Right lobe of liver (tissue), 6 donors: ENCODE results near the gene SCN1A. TPM values are rescaled to one million over a fixed set of nuclear protein-coding genes. Genes with fewer than 3 reads are reported as not detected.
"Not testable (repeated sequence)": the region's sequence is repeated elsewhere in the genome, so short reads cannot be mapped to it uniquely, and the experiment has no call there.

ENCODE experiments used
- ATAC-seq, 4 donors: fragments of 200-7000 bp; cut with Tn5 transposase; one replicate each; pipeline ENCODE4 v1.9.1; 2020; ENCODE audit warnings: mild to moderate bottlenecking in 4 of 4, moderate library complexity in 4 of 4
- DNase-seq, 3 donors: peaks; one replicate each; pipeline ENCODE4 v3.0.0-alpha.2; 2020
- H3K27ac ChIP-seq, 3 donors: fragments of 200-600 bp; one replicate each; pipeline ENCODE4 v1.8.0; 2022
- H3K27me3 ChIP-seq, 2 donors: fragments of 200-600 bp; one replicate each; pipeline ENCODE4 v1.8.0; 2022
- H3K36me3 ChIP-seq, 4 donors: fragments of 200-600 bp; sonication (generic) in 1 of 4; one replicate each; pipeline versions ENCODE4 v1.5.1 to v1.8.0; 2017 to 2022; ENCODE audit warnings: control low read depth in 1 of 4
- H3K4me1 ChIP-seq, 4 donors: fragments of 200-600 bp; sonication (generic) in 1 of 4; one replicate each; pipeline versions ENCODE4 v1.5.1 to v1.8.0; 2017 to 2022; ENCODE audit warnings: control low read depth in 1 of 4
- H3K4me3 ChIP-seq, 3 donors: fragments of 200-600 bp; one replicate each; pipeline ENCODE4 v1.8.0; 2022
- H3K9me3 ChIP-seq, 4 donors: fragments of 200-600 bp; sonication (generic) in 1 of 4; one replicate each; pipeline versions ENCODE4 v1.5.1 to v1.8.0; 2017 to 2022; ENCODE audit warnings: control low read depth in 1 of 4
- CTCF ChIP-seq, 4 donors: fragments of 200-600 bp in 3 of 4; fragments of 450-650 bp in 1 of 4; IDR thresholded peaks; one replicate each; pipeline versions ENCODE4 v1.5.1 to v1.8.0; 2016 to 2022; ENCODE audit warnings: antibody characterized with exemption in 4 of 4, mild to moderate bottlenecking in 2 of 4
- POLR2A ChIP-seq: fragments of 450-650 bp; IDR thresholded peaks from one replicate; pipeline ENCODE4 v1.6.1; 2017; ENCODE audit warnings: antibody characterized with exemption, mild to moderate bottlenecking
- WGBS: methylation state at CpG from one replicate; pipeline ENCODE4 v1.1.6; 2018; ENCODE audit warnings: low coverage, low lambda C conversion rate; ENCODE audit not compliant: insufficient coverage; ENCODE audit errors: missing lambda C conversion rate; 5-methylcytosine and 5-hydroxymethylcytosine counted together
- intact Hi-C, 2 donors: fragments of 100-400 bp; cut with DNase I; formaldehyde crosslinking; loops; one replicate each; pipeline versions ENCODE4 v1.11.2 to v1.14.1; 2022
- total RNA-seq, 6 experiments: library from RNA; depleted of rRNA in 2 of 6; stranded (reverse); fragments of >200 nt in 2 of 6; fragmentation: NEBNext Ultra II Directional in 3 of 6; extraction: Animal tissue kit (Norgen Biotek cat#: 25700) in 3 of 6; gene quantifications; one replicate each; pipeline versions ENCODE4 v1.1.0 to v1.2.4, GENCODE V29; 2016 to 2023
- donor health status: DM: no; HTN: yes; CAD: no.
- donor health status: DM: no; HTN: no; CAD: no.
- donor health status: DM: no; HTN: no; CAD: no.
- donor health status: DM: no; HTN: yes; CAD: no.
- donor health status: DM: no; HTN: yes; CAD: no.

SCN1A gene
- total RNA-seq, 6 experiments from 2014 or later = not detected

- Histone ChIP-seq H3K36me3 (no peaks in the 10 kb centered on the region), H3K27me3 (no peaks in the 10 kb centered on the region), H3K4me3 (no peak overlapping the region), H3K4me1 (no peaks in the 10 kb centered on the region), H3K27ac (no peak overlapping the region), H3K9me3 (no peaks in the 10 kb centered on the region)
- DNase-seq (no peak), ATAC-seq (no peak)
- TF ChIP-seq POLR2A (no peak), CTCF (IDR thresholded peaks at IDR 0.05) (no peak)
- intact Hi-C loops = no loop called here
- 74% methylated on average over 2 of the region's 2 CpGs for WGBS
These were observed 20.1 kb upstream of the SCN1A start for GRCh38 chr2:166147883-166148282.

- intact Hi-C loops = no loop called here
- Histone ChIP-seq H3K27ac (no peak overlapping the region), H3K36me3 (no peaks in the 10 kb centered on the region), H3K4me3 (no peak overlapping the region), H3K9me3 (no peaks in the 10 kb centered on the region), H3K27me3 (no peaks in the 10 kb centered on the region), H3K4me1 (no peaks in the 10 kb centered on the region)
- DNase-seq (no peak), ATAC-seq (no peak)
- TF ChIP-seq CTCF (IDR thresholded peaks at IDR 0.05) (no peak), POLR2A (no peak)
- WGBS = 62% methylated on average over 1 of the region's 1 CpG
These were observed 16.3 kb upstream of the SCN1A start for GRCh38 chr2:166144071-166144470.

GRCh38 chr2:166140932-166141331 lies 13.1 kb upstream of the SCN1A start:
- ATAC-seq = no peak
- TF ChIP-seq CTCF (IDR thresholded peaks at IDR 0.05) (no peak), POLR2A (no peak)

GRCh38 chr2:166140475-166140874 lies 12.7 kb upstream of the SCN1A start:
- H3K27me3 ChIP-seq = no peaks in the 10 kb centered on the region
- no peaks in the 10 kb centered on the region for H3K4me1 ChIP-seq
- H3K9me3 ChIP-seq = no peaks in the 10 kb centered on the region
- H3K4me3 ChIP-seq = no peak overlapping the region
- 61% methylated on average over 7 of the region's 7 CpGs for WGBS
- H3K27ac ChIP-seq = no peak overlapping the region
- ATAC-seq = no peak
- no peak for DNase-seq
- TF ChIP-seq POLR2A (no peak), CTCF (IDR thresholded peaks at IDR 0.05) (no peak)
- no peaks in the 10 kb centered on the region for H3K36me3 ChIP-seq
- intact Hi-C loops = no loop called here

More at GRCh38 chr2:166140932-166141331, 13.1 kb upstream of the SCN1A start:
- Histone ChIP-seq H3K9me3 (no peaks in the 10 kb centered on the region), H3K4me1 (no peaks in the 10 kb centered on the region), H3K27ac (no peak overlapping the region), H3K4me3 (no peak overlapping the region), H3K36me3 (no peaks in the 10 kb centered on the region), H3K27me3 (no peaks in the 10 kb centered on the region)
- intact Hi-C loops = no loop called here
- WGBS = 79% methylated on average over 2 of the region's 2 CpGs
- no peak for DNase-seq

GRCh38 chr2:166139479-166139878 lies 11.7 kb upstream of the SCN1A start:
- intact Hi-C loops, H3K9me3 ChIP-seq, H3K4me1 ChIP-seq, H3K36me3 ChIP-seq, DNase-seq, ATAC-seq, H3K27me3 ChIP-seq, H3K27ac ChIP-seq, H3K4me3 ChIP-seq: not testable (repeated sequence)
- WGBS = 32% methylated on average over 3 of the region's 3 CpGs
